SH-SY5Y (cell line): ENCODE results near the gene NR2C1.

ENCODE experiments used
- GATA2 ChIP-seq: IDR thresholded peaks from 2 replicates; pipeline ENCODE4 v1.6.1; 2011; ENCODE audit warnings: mild to moderate bottlenecking, low read depth, low read length
- GATA3 ChIP-seq: IDR thresholded peaks from 2 replicates; pipeline ENCODE4 v1.6.1; 2011; ENCODE audit warnings: low read depth, mild to moderate bottlenecking, low read length, moderate library complexity

DNA sequence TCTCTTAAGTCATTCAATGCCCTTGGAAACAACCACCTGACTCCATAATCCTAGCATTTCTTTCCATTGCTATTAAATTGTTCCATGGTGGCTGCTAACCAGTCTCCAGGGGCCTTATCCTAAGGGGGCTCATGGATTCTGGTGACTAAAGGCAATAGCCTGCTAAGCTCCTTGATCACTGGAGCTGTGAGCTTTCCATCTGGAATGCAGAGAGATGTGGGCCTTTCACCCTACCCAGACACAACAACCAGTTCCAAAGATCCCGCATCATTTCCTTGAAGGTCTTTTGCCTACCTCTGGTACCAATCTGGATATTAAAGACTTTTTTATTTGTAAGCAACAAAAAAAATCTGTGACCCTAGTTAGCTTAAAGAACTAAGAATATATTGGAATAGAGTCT is 102.9 kb downstream of the NR2C1 start:
- TF ChIP-seq GATA2 (no peak), GATA3 (no peak)
